ENCODE measurements around the gene KCNIP1.

KCNIP1 gene

GRCh38 chr5:170622933-170623332, 119.1 kb downstream of the KCNIP1 start:
- peak in 2 of 10 donors; percentile 56 to 68 for DNase-seq
- intact Hi-C loops (cut with DNase I): no loop called here

GRCh38 chr5:170623576-170624181, 119.9 kb downstream of the KCNIP1 start:
- intact Hi-C loops (cut with DNase I): no loop called here
- peak in 8 of 10 donors; percentile 43 to 92 (median 56) for DNase-seq

- DNase-seq: peak in 2 of 10 donors; percentile 53 to 66
- intact Hi-C loops (cut with DNase I): no loop called here
Measured at GRCh38 chr5:170625221-170626165, 121.7 kb downstream of the KCNIP1 start.

- DNase-seq: peak in 3 of 10 donors; percentile 61 to 74 (median 61)
- intact Hi-C loops (cut with DNase I): no loop called here
Measured at GRCh38 chr5:170626507-170627150, 122.8 kb downstream of the KCNIP1 start.

- peak in 2 of 10 donors; percentile 59 to 81 for DNase-seq
- intact Hi-C loops (cut with DNase I): no loop called here
Measured at GRCh38 chr5:170627271-170627670, 123.5 kb downstream of the KCNIP1 start.

GRCh38 chr5:170628028-170628427, 124.2 kb downstream of the KCNIP1 start:
- intact Hi-C loops (cut with DNase I): no loop called here
- peak in 2 of 10 donors; percentile 57 to 65 for DNase-seq

- DNase-seq: peak in 2 of 10 donors; percentile 39 to 62
Measured at GRCh38 chr5:170628691-170629565, 125.1 kb downstream of the KCNIP1 start.

GRCh38 chr5:170629566-170630175, 125.9 kb downstream of the KCNIP1 start:
- intact Hi-C loops (cut with DNase I): loop anchor here (5.0 kb wide), 1 partner anchor 402 kb away; no protein-coding TSS in a partner anchor
- peak in 1 of 10 donors; percentile 52 for DNase-seq

More at GRCh38 chr5:170628691-170629565, 125.1 kb downstream of the KCNIP1 start:
- intact Hi-C loops (cut with DNase I): no loop called here

GRCh38 chr5:170630226-170630625, 126.4 kb downstream of the KCNIP1 start:
- peak in 1 of 10 donors; percentile 24 for DNase-seq
- intact Hi-C loops (cut with DNase I): loop anchor here (5.0 kb wide), 1 partner anchor 403 kb away; no protein-coding TSS in a partner anchor

- peak in 3 of 10 donors; percentile 18 to 35 (median 27) for DNase-seq
- intact Hi-C loops (cut with DNase I): loop anchor here (5.0 kb wide), 1 partner anchor 403 kb away; no protein-coding TSS in a partner anchor
Measured at GRCh38 chr5:170630711-170631141, 126.9 kb downstream of the KCNIP1 start.

GRCh38 chr5:170631466-170632195, 127.8 kb downstream of the KCNIP1 start:
- peak in 7 of 10 donors; percentile 19 to 90 (median 54) for DNase-seq
- intact Hi-C loops (cut with DNase I): loop anchor here (5.0 kb wide), 1 partner anchor 404 kb away; no protein-coding TSS in a partner anchor

- intact Hi-C loops (cut with DNase I): loop anchor here (5.0 kb wide), 1 partner anchor 405 kb away; no protein-coding TSS in a partner anchor
- peak in 5 of 10 donors; percentile 33 to 82 (median 69) for DNase-seq
Measured at GRCh38 chr5:170632266-170632984, 128.6 kb downstream of the KCNIP1 start.

- intact Hi-C loops (cut with DNase I): loop anchor here (1.0 to 5.0 kb wide), 2 partner anchors 198 to 406 kb away; no protein-coding TSS in a partner anchor
- peak in 9 of 10 donors; percentile 46 to 95 (median 71) for DNase-seq
Measured at GRCh38 chr5:170632985-170633234, 129.1 kb downstream of the KCNIP1 start.

GRCh38 chr5:170633235-170634081, 129.6 kb downstream of the KCNIP1 start:
- peak in 1 of 10 donors; percentile 61 for DNase-seq
- intact Hi-C loops (cut with DNase I): loop anchor here (1.0 to 5.0 kb wide), 2 partner anchors 198 to 406 kb away; no protein-coding TSS in a partner anchor

GRCh38 chr5:170634256-170634990, 130.6 kb downstream of the KCNIP1 start:
- DNase-seq: peak in 1 of 10 donors; percentile 67
- intact Hi-C loops (cut with DNase I): loop anchor here (5.0 kb wide), 1 partner anchor 407 kb away; no protein-coding TSS in a partner anchor

GRCh38 chr5:170635706-170636105, 131.9 kb downstream of the KCNIP1 start:
- intact Hi-C loops (cut with DNase I): loop anchor here (5.0 kb wide), 2 partner anchors 157 to 707 kb away; no protein-coding TSS in a partner anchor
- peak in 2 of 10 donors; percentile 67 to 68 for DNase-seq
